Activated CD4-positive, alpha-beta T cell treated with anti-CD3 and anti-CD28 coated beads, Interleukin-2, Interleukin-6, amounts not matched to agents 100 ng/mL and 50 ng/mL, durations not matched to agents 16 hours and 8 hours (primary cell): Measurements from ENCODE around the gene OR11H6.
"Not testable (repeated sequence)": the region's sequence is repeated elsewhere in the genome, so short reads cannot be mapped to it uniquely, and the experiment has no call there.

Experiments
- DNase-seq: peaks from one replicate; pipeline ENCODE4 v3.0.0-alpha.2; 2020

OR11H6 gene

GRCh38 chr14:20264361-20264760, 40.9 kb downstream of the OR11H6 start:
- not testable (repeated sequence) for DNase-seq

GRCh38 chr14:20274062-20274461, 50.6 kb downstream of the OR11H6 start:
- DNase-seq, result no peak
